H1 (cell line): Measurements from ENCODE around the gene BRD3OS. TPM values are rescaled to one million over a fixed set of nuclear protein-coding genes. Genes with fewer than 3 reads are reported as not detected.

ENCODE experiments used
- CTCF ChIA-PET: fragments of 300-600 bp; sonication (Branson Sonifier 250); formaldehyde crosslinking; loops from one replicate; lab custom pipeline; 2021; ENCODE audit not compliant: partially characterized antibody; lab: Charles Lee
- POLR2A ChIA-PET: fragments of 300-600 bp; sonication (Branson Sonifier 250); formaldehyde crosslinking; loops from one replicate; lab custom pipeline; 2021; ENCODE audit warnings: inconsistent platforms; ENCODE audit not compliant: partially characterized antibody; lab: Charles Lee
- DNase-seq, 2 experiments: peaks; one replicate each; pipeline versions ENCODE4 v3.0.0 to v3.0.0-alpha.2; 2010 to 2022; ENCODE audit warnings: low spot score in 2 of 2, low read depth in 1 of 2, mixed read lengths in 1 of 2
- FAIRE-seq: peaks from 2 replicates; lab custom pipeline; 2011; peaks lifted over from hg19 to GRCh38; lab: Jason Lieb, UNC
- H2AFZ ChIP-seq: 2 replicates; pipeline ENCODE4 v1.8.1; 2012; ENCODE audit warnings: low read length, inconsistent platforms
- H2AK5ac ChIP-seq: 2 replicates; pipeline ENCODE4 v1.6.1; 2013; ENCODE audit warnings: low read depth, low read length
- H2BK120ac ChIP-seq: replicated peaks from 2 replicates; pipeline ENCODE3; 2013; ENCODE audit warnings: low read depth, low read length, inconsistent platforms
- H2BK12ac ChIP-seq: 2 replicates; pipeline ENCODE4 v1.6.1; 2013; ENCODE audit warnings: low read depth, low read length
- H2BK15ac ChIP-seq: 2 replicates; pipeline ENCODE4 v1.6.1; 2013; ENCODE audit warnings: low read length
- H2BK20ac ChIP-seq: 2 replicates; pipeline ENCODE4 v1.6.1; 2013; ENCODE audit warnings: low read length
- H2BK5ac ChIP-seq: 2 replicates; pipeline ENCODE4 v1.6.1; 2013; ENCODE audit warnings: low read depth, low read length
- H3K14ac ChIP-seq: 2 replicates; pipeline ENCODE4 v1.6.1; 2013; ENCODE audit warnings: inconsistent platforms; ENCODE audit not compliant: insufficient read length
- H3K18ac ChIP-seq: 2 replicates; pipeline ENCODE4 v1.6.1; 2013; ENCODE audit warnings: low read length; ENCODE audit errors: extremely low read depth
- H3K23ac ChIP-seq: 2 replicates; pipeline ENCODE4 v1.6.1; 2013; ENCODE audit warnings: inconsistent platforms; ENCODE audit not compliant: insufficient read length
- H3K23me2 ChIP-seq: 2 replicates; pipeline ENCODE4 v1.6.1; 2013; ENCODE audit warnings: low read depth, low read length
- H3K27ac ChIP-seq: 2 replicates; pipeline ENCODE4 v1.6.1; 2011; ENCODE audit warnings: low read depth, low read length, inconsistent platforms
- H3K27me3 ChIP-seq, 4 experiments: replicated peaks in 1 of 4; 1 replicate in 1 of 4; 2 replicates in 3 of 4; pipeline versions ENCODE4 v1.6.1 to v1.8.1; 2011 to 2013; ENCODE audit warnings: low read length in 3 of 4, mild to moderate bottlenecking in 3 of 4, inconsistent platforms in 2 of 4, mixed read lengths in 2 of 4, moderate library complexity in 1 of 4; ENCODE audit not compliant: control insufficient read depth in 3 of 4, insufficient read depth in 3 of 4; ENCODE audit errors: extremely low read depth in 1 of 4
- H3K36me3 ChIP-seq, 4 experiments: 2 replicates each; pipeline versions ENCODE4 v1.6.1 to v1.8.1; 2011 to 2013; ENCODE audit warnings: mild to moderate bottlenecking in 4 of 4, low read length in 3 of 4, moderate library complexity in 2 of 4, control low read depth in 1 of 4, inconsistent platforms in 1 of 4; ENCODE audit not compliant: insufficient read depth in 4 of 4, control insufficient read depth in 2 of 4
- H3K4ac ChIP-seq: replicated peaks from 2 replicates; pipeline ENCODE3; 2013; ENCODE audit warnings: low read length, low read depth, mixed read lengths, inconsistent platforms; ENCODE audit not compliant: insufficient read length
- H3K4me1 ChIP-seq, 4 experiments: replicated peaks in 1 of 4; 1 replicate in 1 of 4; 2 replicates in 3 of 4; pipeline versions ENCODE4 v1.6.1 to v1.8.1; 2011 to 2013; ENCODE audit warnings: low read length in 3 of 4, inconsistent platforms in 2 of 4, mixed read lengths in 1 of 4; ENCODE audit not compliant: insufficient read depth in 4 of 4, control insufficient read depth in 3 of 4
- H3K4me2 ChIP-seq, 2 experiments: 2 replicates each; pipeline versions ENCODE4 v1.6.1 to v1.8.1; 2011 to 2013; ENCODE audit warnings: low read depth in 2 of 2, low read length in 2 of 2, control low read depth in 1 of 2, inconsistent platforms in 1 of 2, mild to moderate bottlenecking in 1 of 2; ENCODE audit not compliant: insufficient read depth in 1 of 2
- H3K4me3 ChIP-seq, 4 experiments: fragments of 200-600, 300-600 bp in 1 of 4; sonication (generic), shearing (Covaris generic), sonication (Bioruptor Twin) in 1 of 4; 2 replicates each; pipeline versions ENCODE4 v1.5.1 to v1.8.1; 2011 to 2016; ENCODE audit warnings: low read length in 4 of 4, low read depth in 3 of 4, control low read depth in 2 of 4, inconsistent platforms in 2 of 4, mild to moderate bottlenecking in 2 of 4, mixed read lengths in 1 of 4, moderate library complexity in 1 of 4; ENCODE audit not compliant: insufficient read depth in 2 of 4; ENCODE audit errors: extremely low read depth in 1 of 4
- H3K56ac ChIP-seq: replicated peaks from 2 replicates; pipeline ENCODE3; 2013; ENCODE audit warnings: low read depth, mild to moderate bottlenecking, mixed read lengths, low read length, inconsistent platforms; ENCODE audit not compliant: insufficient read length
- H3K79me1 ChIP-seq: 2 replicates; pipeline ENCODE4 v1.6.1; 2013; ENCODE audit warnings: low read depth, low read length, control low read depth
- H3K79me2 ChIP-seq, 2 experiments: 2 replicates each; pipeline versions ENCODE4 v1.6.1 to v1.8.1; 2012 to 2013; ENCODE audit warnings: low read length in 2 of 2, mild to moderate bottlenecking in 2 of 2, inconsistent platforms in 1 of 2; ENCODE audit not compliant: insufficient read depth in 2 of 2, control insufficient read depth in 1 of 2
- H3K9ac ChIP-seq, 4 experiments: replicated peaks in 1 of 4; 1 replicate in 1 of 4; 2 replicates in 3 of 4; pipeline versions ENCODE4 v1.6.1 to v1.8.1; 2011 to 2013; ENCODE audit warnings: low read depth in 3 of 4, low read length in 3 of 4, control low read depth in 2 of 4, mild to moderate bottlenecking in 2 of 4, moderate library complexity in 2 of 4, inconsistent platforms in 1 of 4; ENCODE audit errors: extremely low read depth in 1 of 4
- H3K9me3 ChIP-seq, 2 experiments: 2 replicates each; pipeline versions ENCODE4 v1.6.1 to v1.8.1; 2012 to 2013; ENCODE audit warnings: mild to moderate bottlenecking in 2 of 2, moderate library complexity in 2 of 2, control low read depth in 1 of 2, inconsistent platforms in 1 of 2, low read depth in 1 of 2, low read length in 1 of 2, mixed read lengths in 1 of 2; ENCODE audit not compliant: insufficient read depth in 2 of 2
- H4K20me1 ChIP-seq, 2 experiments: replicated peaks in 1 of 2; 2 replicates each; pipeline versions ENCODE3 to v1.8.1; 2011 to 2013; ENCODE audit warnings: inconsistent platforms in 2 of 2, low read length in 2 of 2, mild to moderate bottlenecking in 1 of 2; ENCODE audit not compliant: insufficient read depth in 2 of 2, control insufficient read depth in 1 of 2
- H4K5ac ChIP-seq: 2 replicates; pipeline ENCODE4 v1.6.1; 2013; ENCODE audit warnings: low read length, low read depth, mixed read lengths, inconsistent platforms; ENCODE audit not compliant: insufficient read length
- H4K8ac ChIP-seq: 2 replicates; pipeline ENCODE4 v1.8.0; 2013; ENCODE audit warnings: mild to moderate bottlenecking, moderate library complexity, low read length, inconsistent platforms; ENCODE audit not compliant: insufficient read depth; ENCODE audit errors: extremely low read depth
- H4K91ac ChIP-seq: replicated peaks from 2 replicates; pipeline ENCODE3; 2013; ENCODE audit warnings: low read length, mixed read lengths, inconsistent platforms; ENCODE audit not compliant: insufficient read length
- ASH2L ChIP-seq: fragments of 200-600, 300-600 bp; sonication (generic); IDR thresholded peaks from one replicate; pipeline ENCODE4 v1.7.1; 2017; ENCODE audit warnings: low read length
- CREB1 ChIP-seq: IDR thresholded peaks from 2 replicates; pipeline ENCODE4 v1.6.1; 2012; ENCODE audit warnings: inconsistent platforms
- CTBP2 ChIP-seq: IDR thresholded peaks from 2 replicates; pipeline ENCODE4 v1.7.0; 2011; ENCODE audit warnings: borderline replicate concordance, mild to moderate bottlenecking, moderate library complexity, mixed read lengths, low read length; ENCODE audit not compliant: insufficient read depth, insufficient read length
- EGR1 ChIP-seq: IDR thresholded peaks from 2 replicates; pipeline ENCODE4 v1.6.1; 2011; ENCODE audit warnings: low read depth, low read length, borderline replicate concordance
- JUN ChIP-seq: IDR thresholded peaks from 2 replicates; pipeline ENCODE4 v1.6.1; 2011; ENCODE audit warnings: low read depth, mild to moderate bottlenecking, improper control_type of control experiment, low read length
- NRF1 ChIP-seq: IDR thresholded peaks from 2 replicates; pipeline ENCODE4 v1.6.1; 2011; ENCODE audit warnings: mild to moderate bottlenecking, low read depth, low read length, improper control_type of control experiment
- POU5F1 ChIP-seq: IDR thresholded peaks from 2 replicates; pipeline ENCODE4 v1.6.1; 2011; ENCODE audit warnings: low read depth, mild to moderate bottlenecking, low read length, moderate library complexity
- RFX5 ChIP-seq: IDR thresholded peaks from 2 replicates; pipeline ENCODE4 v1.6.1; 2011; ENCODE audit warnings: low read depth, low read length, improper control_type of control experiment, borderline replicate concordance
- SAP30 ChIP-seq: fragments of 300-600 bp; sonication (generic); IDR thresholded peaks from 2 replicates; pipeline ENCODE4 v1.7.1; 2012; ENCODE audit warnings: low read length, moderate library complexity, mild to moderate bottlenecking, inconsistent platforms; ENCODE audit not compliant: insufficient read depth, insufficient replicate concordance
- SIRT6 ChIP-seq: IDR thresholded peaks from one replicate; pipeline ENCODE4 v1.7.1; 2012; ENCODE audit warnings: low read length, inconsistent platforms
- SUZ12 ChIP-seq: fragments of 200-600 bp; sonication (generic); IDR thresholded peaks from 2 replicates; pipeline ENCODE4 v1.6.1; 2012; ENCODE audit warnings: mild to moderate bottlenecking, inconsistent platforms, low read length, moderate library complexity, mixed read lengths
- WGBS, 2 experiments: shearing (Covaris generic) in 1 of 2; methylation state at CpG; one replicate each; pipeline versions ENCODE4 v1.1.6 to v1.1.7; 2013 to 2015; ENCODE audit warnings: low lambda C conversion rate in 2 of 2, mixed read lengths in 2 of 2, inconsistent platforms in 1 of 2, low coverage in 1 of 2, missing lambda C conversion rate in 1 of 2; ENCODE audit not compliant: insufficient replicate concordance in 2 of 2, insufficient coverage in 1 of 2, insufficient read length in 1 of 2; ENCODE audit errors: extremely low coverage in 1 of 2, missing lambda C conversion rate in 1 of 2; 5-methylcytosine and 5-hydroxymethylcytosine counted together
- polyA plus RNA-seq, 7 experiments: library from polyadenylated mRNA; depleted of rRNA in 3 of 7; stranded (reverse) in 5 of 7; unstranded in 2 of 7; fragments of >200 nt in 5 of 7; fragments of 200-250 nt in 2 of 7; gene quantifications; 1 replicate in 5 of 7; 2 replicates in 1 of 7; 4 replicates in 1 of 7; pipeline versions ENCODE4 v1.2.1 to v1.2.3, GENCODE V29; 2011 to 2013; ENCODE audit warnings: missing spikeins in 2 of 7, mixed read lengths in 2 of 7
- total RNA-seq: library from RNA; stranded (reverse); fragmentation: NEBNext Ultra II Directional; extraction: Animal tissue kit (Norgen Biotek cat#: 25700); gene quantifications from 2 replicates; pipeline ENCODE4 v1.2.1, GENCODE V29; 2021
- TF ChIP-seq, protein P1 (sequence below): IDR thresholded peaks from 2 replicates; pipeline ENCODE4 v1.6.1; 2011; ENCODE audit warnings: low read depth, mild to moderate bottlenecking, low read length; ENCODE audit not compliant: insufficient read depth

The BRD3OS gene
- total and polyA plus RNA-seq, 2 of the 8 experiments (the other 6 are each of a cell fraction or from before 2014, with no cell fraction given): 12.7 to 20.2 TPM

DNA sequence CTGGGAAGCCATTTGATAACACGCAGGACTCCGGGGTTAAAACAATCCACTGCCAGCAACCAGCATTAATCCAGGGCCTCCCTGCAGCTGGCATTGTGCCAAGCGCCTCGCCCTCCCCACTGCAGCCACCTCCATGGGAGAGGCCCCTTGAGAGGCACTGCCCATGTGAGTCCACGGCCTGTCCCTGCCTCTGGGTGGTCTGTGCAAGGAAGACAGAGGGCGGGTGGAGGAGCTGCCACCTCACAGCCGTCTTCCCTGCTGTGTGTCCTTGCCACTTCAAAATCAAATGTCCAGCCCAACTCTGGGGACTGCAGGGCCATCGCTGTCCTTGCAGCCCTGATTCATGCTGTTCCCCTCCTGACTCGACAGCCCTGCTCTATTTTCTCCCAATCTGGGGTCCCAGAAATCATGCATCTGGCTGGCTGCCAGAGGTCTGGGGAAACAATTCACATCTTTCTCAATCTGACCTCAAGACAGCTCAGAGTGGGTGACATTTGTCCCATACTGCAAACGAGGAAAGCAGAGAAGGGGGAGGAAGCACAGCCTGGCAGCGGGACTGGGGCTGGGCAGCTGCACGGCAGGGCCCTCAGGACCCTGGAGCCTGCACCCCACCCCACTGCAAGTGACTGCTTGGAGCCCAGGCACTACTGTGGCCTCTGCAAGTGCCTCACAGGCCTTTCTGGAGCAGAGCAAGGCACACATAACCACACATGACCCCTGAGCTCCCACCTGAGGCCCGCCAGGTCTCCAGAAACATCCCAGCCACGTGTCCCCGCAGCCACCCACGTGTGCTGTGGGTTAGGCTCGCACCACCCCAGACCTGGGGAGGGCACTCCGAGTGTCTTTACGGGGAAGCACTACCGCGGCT is 15.7 kb downstream of the BRD3OS start:
- Histone ChIP-seq H3K23me2 (no peaks in the 10 kb centered on the region), H3K14ac (no peak overlapping the region), H3K9ac (no peak overlapping the region), H2BK15ac (no peak overlapping the region), H3K79me2 (no peaks in the 10 kb centered on the region), H3K4ac (no peak overlapping the region), H3K56ac (no peak overlapping the region), H2BK12ac (no peak overlapping the region), H2AFZ (no peak overlapping the region), H4K5ac (no peak overlapping the region), H2AK5ac (no peak overlapping the region), H3K4me1 (no peaks in the 10 kb centered on the region; a peak in 1 of 7 replicates), H3K27me3 (no peaks in the 10 kb centered on the region), H3K23ac (no peak overlapping the region), H2BK20ac (no peak overlapping the region), H3K18ac (no peak overlapping the region), H4K8ac (no peak overlapping the region), H3K36me3 (peaks cover 31 to 66% (median 49%) of the 10 kb centered on the region in 4 experiments), H3K9me3 (no peaks in the 10 kb centered on the region), H4K91ac (no peak overlapping the region), H2BK120ac (no peak overlapping the region), H3K27ac (no peak overlapping the region), H3K4me2 (no peak overlapping the region), H4K20me1 (peaks cover 13 to 14% of the 10 kb centered on the region in 2 experiments), H3K79me1 (peaks cover 4% of the 10 kb centered on the region; the same call in 1 of the 2 replicates), H3K4me3 (no peak overlapping the region), H2BK5ac (no peak overlapping the region)
- 93% methylated on average over 18 of the region's 21 CpGs; no CpG with 5 or more reads in 1 of the 2 experiments for WGBS, 2 experiments
- ChIA-PET POLR2A (interaction anchor here (1.4 to 2.6 kb wide), 2 partner anchors 10 to 13 kb away, joined by 4 to 11 read pairs; no protein-coding TSS in a partner anchor), CTCF (no interaction called here)
- DNase-seq: no peak
- no peak for FAIRE-seq
- TF ChIP-seq ASH2L (no peak), CREB1 (no peak), SAP30 (no peak), NRF1 (no peak), RFX5 (no peak), JUN (no peak), SIRT6 (no peak), EGR1 (no peak), CTBP2 (no peak), POU5F1 (no peak), SUZ12 (no peak)
- TF ChIP-seq, protein P1, sequence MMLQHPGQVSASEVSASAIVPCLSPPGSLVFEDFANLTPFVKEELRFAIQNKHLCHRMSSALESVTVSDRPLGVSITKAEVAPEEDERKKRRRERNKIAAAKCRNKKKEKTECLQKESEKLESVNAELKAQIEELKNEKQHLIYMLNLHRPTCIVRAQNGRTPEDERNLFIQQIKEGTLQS: no peak
